GM12865 (cell line): ENCODE measurements around the gene RNF224.
"Not testable (repeated sequence)": the region's sequence is repeated elsewhere in the genome, so short reads cannot be mapped to it uniquely, and the experiment has no call there.

Experiments used
- DNase-seq: peaks from one replicate; pipeline ENCODE4 v3.0.0; 2010; ENCODE audit warnings: low read depth
- H3K4me3 ChIP-seq: 2 replicates; pipeline ENCODE4 v1.5.1; 2011; ENCODE audit warnings: mild to moderate bottlenecking, low read depth, low read length, control low read depth
- TF ChIP-seq, protein P1 (sequence below): IDR thresholded peaks from 2 replicates; pipeline ENCODE4 v1.5.1; 2011; ENCODE audit warnings: low read length, control low read depth, low read depth, inconsistent platforms; ENCODE audit not compliant: insufficient read depth; ENCODE audit errors: missing control alignments

The RNF224 gene

DNA sequence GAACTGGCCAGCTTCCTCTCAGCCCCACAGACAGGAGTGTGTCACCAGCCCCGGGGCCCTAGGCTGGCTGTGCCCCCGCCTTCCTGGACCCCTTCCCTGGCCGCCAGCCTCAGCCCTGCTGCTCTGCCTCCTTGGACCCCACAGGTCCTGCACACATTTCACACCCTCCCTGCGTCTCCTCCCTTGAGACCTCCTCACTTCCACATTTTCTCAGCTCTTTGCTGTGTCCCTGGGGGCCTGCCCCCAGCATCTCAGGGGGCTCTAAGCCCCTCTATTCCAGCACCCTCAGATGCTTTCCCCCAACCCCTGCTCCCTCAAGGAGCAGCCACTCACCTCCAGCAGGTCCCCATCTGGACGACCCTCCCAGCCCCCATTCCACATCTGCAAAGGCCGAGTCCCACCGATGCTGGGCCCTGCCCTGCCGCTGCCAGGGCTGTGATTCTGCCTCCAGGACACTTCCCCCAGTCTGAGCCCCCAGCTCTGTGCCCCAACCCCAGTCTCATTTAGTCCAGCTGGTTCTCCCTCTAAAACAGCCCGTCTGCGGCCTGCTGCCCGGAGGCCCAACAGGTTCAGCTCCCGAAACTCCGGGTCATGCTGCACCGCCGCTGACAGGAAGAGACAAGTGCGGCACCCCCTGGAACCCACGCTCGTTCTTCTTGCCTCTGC is 7.6 kb downstream of the RNF224 start:
- TF ChIP-seq, protein P1, sequence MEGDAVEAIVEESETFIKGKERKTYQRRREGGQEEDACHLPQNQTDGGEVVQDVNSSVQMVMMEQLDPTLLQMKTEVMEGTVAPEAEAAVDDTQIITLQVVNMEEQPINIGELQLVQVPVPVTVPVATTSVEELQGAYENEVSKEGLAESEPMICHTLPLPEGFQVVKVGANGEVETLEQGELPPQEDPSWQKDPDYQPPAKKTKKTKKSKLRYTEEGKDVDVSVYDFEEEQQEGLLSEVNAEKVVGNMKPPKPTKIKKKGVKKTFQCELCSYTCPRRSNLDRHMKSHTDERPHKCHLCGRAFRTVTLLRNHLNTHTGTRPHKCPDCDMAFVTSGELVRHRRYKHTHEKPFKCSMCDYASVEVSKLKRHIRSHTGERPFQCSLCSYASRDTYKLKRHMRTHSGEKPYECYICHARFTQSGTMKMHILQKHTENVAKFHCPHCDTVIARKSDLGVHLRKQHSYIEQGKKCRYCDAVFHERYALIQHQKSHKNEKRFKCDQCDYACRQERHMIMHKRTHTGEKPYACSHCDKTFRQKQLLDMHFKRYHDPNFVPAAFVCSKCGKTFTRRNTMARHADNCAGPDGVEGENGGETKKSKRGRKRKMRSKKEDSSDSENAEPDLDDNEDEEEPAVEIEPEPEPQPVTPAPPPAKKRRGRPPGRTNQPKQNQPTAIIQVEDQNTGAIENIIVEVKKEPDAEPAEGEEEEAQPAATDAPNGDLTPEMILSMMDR: no peak
- DNase-seq: no peak
- no peak overlapping the region for H3K4me3 ChIP-seq

DNA sequence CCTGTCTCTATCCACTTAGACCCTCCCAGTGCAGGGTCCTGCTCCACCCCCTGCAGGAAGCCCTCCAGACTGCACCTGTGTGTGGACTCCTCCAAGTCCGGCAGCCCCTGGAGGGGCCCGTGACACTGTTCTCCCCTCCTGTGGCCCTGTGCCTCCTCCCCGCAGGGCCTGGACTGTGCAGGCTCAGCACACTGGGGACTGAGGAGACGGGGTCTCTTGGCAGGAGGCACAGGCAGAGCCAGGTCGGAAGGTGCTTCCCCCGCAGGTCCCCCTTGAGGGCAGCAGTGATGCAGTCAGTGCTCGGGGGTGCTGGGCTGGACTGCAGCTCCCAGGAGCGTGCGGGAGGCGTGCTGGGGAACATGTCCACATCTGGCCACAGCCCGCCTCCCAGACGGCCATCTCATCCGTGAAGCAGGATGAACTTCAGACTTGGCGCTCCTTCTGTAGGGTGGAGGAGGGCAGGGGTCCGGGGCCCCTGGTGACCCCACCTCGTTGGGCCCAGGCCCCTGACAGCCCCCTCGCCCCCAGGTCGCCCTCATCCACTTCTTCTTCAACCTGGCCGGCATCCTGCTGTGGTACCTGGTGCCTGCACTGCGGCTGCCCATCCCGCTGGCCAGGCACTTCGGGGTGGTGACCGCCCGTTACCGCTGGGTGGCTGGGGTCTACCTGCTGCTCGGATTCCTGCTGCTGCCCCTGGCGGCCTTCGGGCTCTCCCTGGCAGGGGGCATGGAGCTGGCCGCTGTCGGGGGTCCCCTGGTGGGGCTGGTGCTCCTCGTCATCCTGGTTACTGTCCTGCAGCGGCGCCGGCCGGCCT is 8.3 kb downstream of the RNF224 start:
- TF ChIP-seq, protein P1: no peak
- DNase-seq: no peak
- H3K4me3 ChIP-seq: no peak overlapping the region

- TF ChIP-seq, protein P1: peak; percentile 98
- peak; percentile 91 for DNase-seq
- no peak overlapping the region for H3K4me3 ChIP-seq
Observed at GRCh38 chr9:137236238-137236935, 9.1 kb downstream of the RNF224 start.

DNA sequence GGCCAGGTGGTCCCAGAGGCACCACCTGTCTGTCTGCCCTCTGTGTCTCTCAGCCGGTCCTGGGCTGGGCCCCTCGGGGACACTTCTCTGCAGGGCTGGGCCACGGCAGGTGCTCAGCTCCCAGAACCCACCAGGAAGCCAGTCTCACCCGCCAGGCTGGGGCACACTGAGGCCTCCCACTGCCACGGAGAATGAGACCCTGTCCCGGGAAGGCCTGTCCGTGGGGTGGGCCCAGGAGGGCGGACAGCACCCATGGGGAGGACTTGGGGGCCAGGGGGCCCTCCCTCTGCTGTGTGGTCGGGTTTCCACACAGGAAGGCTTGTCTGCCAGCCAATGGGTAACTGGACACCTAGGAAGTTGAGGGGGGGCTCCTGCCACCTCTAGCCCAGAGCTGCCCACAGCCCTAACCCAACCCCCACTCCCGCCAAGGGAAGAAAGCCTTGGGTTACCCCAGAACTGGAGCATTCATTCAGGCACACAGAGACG is 9.7 kb downstream of the RNF224 start:
- no peak overlapping the region for H3K4me3 ChIP-seq
- DNase-seq: no peak
- TF ChIP-seq, protein P1: no peak

DNA sequence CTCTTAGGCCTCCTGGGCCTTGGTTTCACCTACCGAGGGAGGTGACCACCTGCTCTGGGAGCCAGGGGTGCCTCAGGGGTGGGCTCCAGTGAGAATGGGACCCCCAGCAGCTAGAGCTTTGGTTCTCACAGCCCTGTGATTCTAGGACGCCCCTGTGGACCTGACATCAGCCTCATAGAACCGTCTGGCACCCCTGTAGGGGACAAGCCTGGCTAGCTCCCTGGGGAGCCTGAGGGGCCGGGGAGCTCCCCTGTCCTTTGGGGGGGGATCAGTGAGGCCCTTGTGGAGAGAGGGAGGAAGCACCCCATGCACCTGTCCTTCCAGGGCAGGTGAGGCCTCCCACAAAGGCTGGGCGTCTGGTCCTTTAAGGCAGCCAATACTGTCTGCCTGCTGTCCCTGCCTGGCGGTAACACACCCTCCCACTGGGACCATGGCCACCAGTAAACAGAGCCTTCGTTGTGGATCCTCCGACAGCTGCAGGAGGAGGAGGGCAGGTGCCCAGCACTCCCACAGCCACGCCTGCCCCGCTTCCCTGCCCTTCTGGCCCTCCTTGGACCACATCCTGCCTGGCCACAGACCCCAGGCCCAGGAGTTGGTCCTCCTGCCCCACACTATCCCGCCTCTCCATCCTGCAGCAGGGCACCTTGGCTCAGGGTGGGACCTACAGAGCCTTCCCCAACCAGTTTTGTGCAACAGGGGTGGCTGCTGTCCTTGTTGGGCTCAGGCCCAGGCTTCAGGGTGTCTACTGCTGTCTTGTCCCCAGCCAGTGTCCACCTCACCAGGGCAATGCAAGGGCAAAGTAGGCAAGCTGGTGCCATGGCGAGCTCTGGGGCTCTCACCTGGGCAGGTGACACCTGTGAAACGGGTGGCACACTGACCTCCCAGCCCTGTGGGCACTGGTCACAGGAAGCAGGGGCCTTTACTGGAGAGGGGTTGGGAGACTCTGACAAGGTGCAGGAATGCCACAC is 10.7 kb downstream of the RNF224 start:
- TF ChIP-seq, protein P1: no peak
- no peak overlapping the region for H3K4me3 ChIP-seq
- no peak for DNase-seq

DNA sequence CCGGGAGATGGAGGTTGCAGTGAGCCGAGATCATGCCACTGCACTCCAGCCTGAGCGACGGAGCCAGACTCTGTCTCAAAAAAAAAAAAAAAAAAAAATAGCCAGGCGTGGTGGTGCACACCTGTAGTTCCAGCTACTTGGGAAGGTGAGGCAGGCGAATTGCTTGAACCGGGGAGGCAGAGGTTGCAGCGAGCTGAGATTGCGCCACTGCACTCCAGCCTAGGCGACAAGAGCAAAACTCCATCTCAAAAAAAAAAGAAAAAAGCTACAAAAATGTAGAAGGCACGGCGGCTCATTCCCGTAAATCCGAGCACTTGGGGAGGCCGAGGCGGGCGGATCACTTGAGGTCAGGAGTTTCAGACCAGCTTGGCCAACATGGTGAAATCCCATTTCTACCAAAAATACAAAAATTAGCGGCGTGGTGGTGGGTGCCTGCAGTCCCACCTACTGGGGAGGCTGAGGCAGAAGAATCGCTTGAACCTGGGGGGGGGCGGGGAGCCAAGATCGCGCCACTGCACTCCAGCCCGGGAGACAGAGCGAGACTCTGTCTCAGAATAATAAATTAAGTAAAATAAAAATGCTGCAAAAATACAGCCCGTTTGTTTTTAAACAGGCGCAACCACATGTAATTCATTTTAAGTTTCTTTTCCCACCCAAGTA is 12.4 kb downstream of the RNF224 start:
- H3K4me3 ChIP-seq: peak overlapping the region; percentile 62
- DNase-seq: not testable (repeated sequence)
